Sigmoid colon (tissue), 3 donors: ENCODE data around the gene LXN.

Source experiments
- CTCF ChIP-seq, 4 experiments: fragments of 450-650 bp in 3 of 4; fragments of 200-600 bp in 1 of 4; IDR thresholded peaks; one replicate each; pipeline ENCODE4 v1.5.1; 2016 to 2019; ENCODE audit warnings: antibody characterized with exemption in 4 of 4, mild to moderate bottlenecking in 3 of 4, moderate library complexity in 2 of 4
- POLR2A ChIP-seq, 2 donors: fragments of 450-650 bp; IDR thresholded peaks; one replicate each; pipeline ENCODE4 v1.6.1; 2016; ENCODE audit warnings: antibody characterized with exemption in 2 of 2, mild to moderate bottlenecking in 2 of 2, moderate library complexity in 2 of 2

- TF ChIP-seq POLR2A (IDR thresholded peaks at IDR 0.05), result no peak
- TF ChIP-seq CTCF (IDR thresholded peaks at IDR 0.05), result no peak
These were observed 37.2 kb upstream of the LXN start for GRCh38 chr3:158709666-158710083.
